Osteocyte (in vitro differentiated cells): ENCODE data around the gene COL4A2. TPM values are rescaled to one million over a fixed set of nuclear protein-coding genes. Genes with fewer than 3 reads are reported as not detected.
A peak's percentile ranks its signal among the peaks of the same experiment; 100 is the strongest.

Source experiments
- DNase-seq: peaks from one replicate; pipeline ENCODE4 v3.0.0; 2021; ENCODE audit warnings: mixed read lengths; ENCODE audit not compliant: unreplicated experiment; ENCODE audit errors: extremely low spot score
- H3K27ac Mint-ChIP-seq: one replicate; pipeline ENCODE4 v1.8.0; 2021; ENCODE audit warnings: mild to moderate bottlenecking, mixed read lengths; ENCODE audit not compliant: unreplicated experiment
- H3K27me3 Mint-ChIP-seq: one replicate; pipeline ENCODE4 v1.8.0; 2021; ENCODE audit warnings: mixed read lengths; ENCODE audit not compliant: unreplicated experiment
- H3K36me3 Mint-ChIP-seq: one replicate; pipeline ENCODE4 v1.8.0; 2021; ENCODE audit warnings: mixed read lengths; ENCODE audit not compliant: unreplicated experiment
- H3K4me1 Mint-ChIP-seq: one replicate; pipeline ENCODE4 v1.8.0; 2021; ENCODE audit warnings: mixed read lengths; ENCODE audit not compliant: unreplicated experiment
- H3K4me3 Mint-ChIP-seq: one replicate; pipeline ENCODE4 v1.8.0; 2021; ENCODE audit warnings: mild to moderate bottlenecking, moderate library complexity, mixed read lengths; ENCODE audit not compliant: unreplicated experiment
- H3K9me3 Mint-ChIP-seq: one replicate; pipeline ENCODE4 v1.8.0; 2021; ENCODE audit warnings: mixed read lengths; ENCODE audit not compliant: unreplicated experiment
- CTCF ChIP-seq: fragments of 200-600 bp; sonication (generic); IDR thresholded peaks from 2 replicates; pipeline ENCODE4 v1.5.0; 2021; ENCODE audit warnings: antibody characterized with exemption, mild to moderate bottlenecking, moderate library complexity
- total RNA-seq: library from RNA; stranded (reverse); gene quantifications from 2 replicates; pipeline ENCODE4 v1.2.1, GENCODE V29; 2021

Gene COL4A2
- total RNA-seq, 1 donor from 2014 or later, result 2,001 TPM

- no peak overlapping the region for H3K4me3 Mint-ChIP-seq
- H3K27ac Mint-ChIP-seq, result peak overlapping the region; percentile 79
- no peaks in the 10 kb centered on the region for H3K27me3 Mint-ChIP-seq
- DNase-seq, result peak; percentile 83
- peaks cover 95% of the 10 kb centered on the region for H3K4me1 Mint-ChIP-seq
- peaks cover 36% of the 10 kb centered on the region for H3K36me3 Mint-ChIP-seq
- H3K9me3 Mint-ChIP-seq, result no peaks in the 10 kb centered on the region
- no peak for TF ChIP-seq CTCF
These were observed 8.4 kb upstream of the COL4A2 start for GRCh38 chr13:110298505-110299282.

GRCh38 chr13:110299283-110299840, 7.7 kb upstream of the COL4A2 start:
- Mint-ChIP-seq H3K36me3 (peaks cover 37% of the 10 kb centered on the region), H3K9me3 (no peaks in the 10 kb centered on the region), H3K27me3 (no peaks in the 10 kb centered on the region), H3K4me3 (no peak overlapping the region), H3K27ac (peak overlapping the region; percentile 70), H3K4me1 (peaks cover 95% of the 10 kb centered on the region)
- no peak for TF ChIP-seq CTCF
- DNase-seq, result no peak

- no peaks in the 10 kb centered on the region for H3K27me3 Mint-ChIP-seq
- H3K36me3 Mint-ChIP-seq, result peaks cover 44% of the 10 kb centered on the region
- peaks cover 92% of the 10 kb centered on the region for H3K4me1 Mint-ChIP-seq
These were observed 6.8 kb upstream of the COL4A2 start for GRCh38 chr13:110300090-110300815.

GRCh38 chr13:110301083-110301482, 6.0 kb upstream of the COL4A2 start:
- Mint-ChIP-seq H3K27me3 (no peaks in the 10 kb centered on the region), H3K4me1 (peaks cover 84% of the 10 kb centered on the region), H3K27ac (peak overlapping the region; percentile 94), H3K9me3 (no peaks in the 10 kb centered on the region), H3K4me3 (peak overlapping the region; percentile 46), H3K36me3 (peaks cover 47% of the 10 kb centered on the region)
- TF ChIP-seq CTCF, result no peak
- DNase-seq, result peak; percentile 53

More at GRCh38 chr13:110300090-110300815, 6.8 kb upstream of the COL4A2 start:
- no peak for DNase-seq
- Mint-ChIP-seq H3K9me3 (no peaks in the 10 kb centered on the region), H3K27ac (peak overlapping the region; percentile 94), H3K4me3 (no peak overlapping the region)
- no peak for TF ChIP-seq CTCF
